ENCODE data around the gene UBN1.

DNA sequence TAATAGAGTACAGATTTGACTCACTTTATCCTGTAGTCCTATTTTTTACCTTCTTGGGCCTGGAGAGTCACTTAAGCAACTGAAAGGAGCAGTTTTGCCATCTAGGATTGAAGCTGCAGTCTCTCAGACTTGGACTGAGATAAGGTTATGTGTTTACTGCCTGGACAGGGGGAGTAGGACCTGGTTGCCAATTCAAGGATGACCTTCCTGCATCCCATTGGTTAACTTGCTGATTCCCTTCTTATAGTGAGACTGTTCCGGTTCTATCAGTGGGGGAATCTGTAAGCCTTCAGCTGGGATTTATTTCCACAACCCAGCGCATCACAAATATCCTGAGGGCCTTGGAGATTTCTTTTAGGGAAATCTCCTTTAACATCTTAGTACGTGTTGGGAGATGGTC lies 2.9 kb downstream of the UBN1 start:
- TF ChIP-seq, protein P1, sequence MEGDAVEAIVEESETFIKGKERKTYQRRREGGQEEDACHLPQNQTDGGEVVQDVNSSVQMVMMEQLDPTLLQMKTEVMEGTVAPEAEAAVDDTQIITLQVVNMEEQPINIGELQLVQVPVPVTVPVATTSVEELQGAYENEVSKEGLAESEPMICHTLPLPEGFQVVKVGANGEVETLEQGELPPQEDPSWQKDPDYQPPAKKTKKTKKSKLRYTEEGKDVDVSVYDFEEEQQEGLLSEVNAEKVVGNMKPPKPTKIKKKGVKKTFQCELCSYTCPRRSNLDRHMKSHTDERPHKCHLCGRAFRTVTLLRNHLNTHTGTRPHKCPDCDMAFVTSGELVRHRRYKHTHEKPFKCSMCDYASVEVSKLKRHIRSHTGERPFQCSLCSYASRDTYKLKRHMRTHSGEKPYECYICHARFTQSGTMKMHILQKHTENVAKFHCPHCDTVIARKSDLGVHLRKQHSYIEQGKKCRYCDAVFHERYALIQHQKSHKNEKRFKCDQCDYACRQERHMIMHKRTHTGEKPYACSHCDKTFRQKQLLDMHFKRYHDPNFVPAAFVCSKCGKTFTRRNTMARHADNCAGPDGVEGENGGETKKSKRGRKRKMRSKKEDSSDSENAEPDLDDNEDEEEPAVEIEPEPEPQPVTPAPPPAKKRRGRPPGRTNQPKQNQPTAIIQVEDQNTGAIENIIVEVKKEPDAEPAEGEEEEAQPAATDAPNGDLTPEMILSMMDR (IDR thresholded peaks at IDR 0.05; ENCODE audit: extremely low read depth in 1 of 2, insufficient read depth in 1 of 2, low read depth in 1 of 2, low read length in 2 of 2), result no peak
- TF ChIP-seq POLR2A (IDR thresholded peaks at IDR 0.05; ENCODE audit: low read depth, low read length) (no peak), POLR2AphosphoS5 (IDR thresholded peaks at IDR 0.05; ENCODE audit: insufficient read depth, low read depth, low read length) (no peak), JUN (IDR thresholded peaks at IDR 0.05; ENCODE audit: borderline replicate concordance, insufficient read depth, insufficient read length, low read depth) (no peak), MYC (IDR thresholded peaks at IDR 0.05; ENCODE audit: low read depth, low read length) (no peak), EZH2 (IDR thresholded peaks at IDR 0.05; ENCODE audit: borderline replicate concordance, low read depth, low read length, severe bottlenecking) (no peak), GATA2 (IDR thresholded peaks at IDR 0.05; ENCODE audit: insufficient read depth, insufficient read length, low read depth, low read length) (no peak)
- TF ChIP-seq, protein P2, sequence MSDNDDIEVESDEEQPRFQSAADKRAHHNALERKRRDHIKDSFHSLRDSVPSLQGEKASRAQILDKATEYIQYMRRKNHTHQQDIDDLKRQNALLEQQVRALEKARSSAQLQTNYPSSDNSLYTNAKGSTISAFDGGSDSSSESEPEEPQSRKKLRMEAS (IDR thresholded peaks at IDR 0.05; ENCODE audit: insufficient read depth, insufficient read length), result no peak

Measured in endothelial cell of umbilical vein (primary cell).